Myocyte (in vitro differentiated cells): ENCODE results near the gene SKOR2. TPM values are rescaled to one million over a fixed set of nuclear protein-coding genes. Genes with fewer than 3 reads are reported as not detected.

Experiments used
- total RNA-seq: library from RNA; depleted of rRNA; stranded (reverse); fragments of >200 nt; gene quantifications from 2 replicates; pipeline ENCODE4 v1.2.3, GENCODE V29; 2014

The SKOR2 gene
- total RNA-seq, 1 donor from 2014 or later, result not detected

Other genes starting within 250 kb of the SKOR2 start
- not detected in 2 replicates for gene ELOA2, start 216.0 kb downstream of the SKOR2 start, total RNA-seq
- gene HDHD2, start 101.2 kb downstream of the SKOR2 start, total RNA-seq, result 17.8 and 19.1 TPM in 2 replicates
- 20.6 and 25.6 TPM in 2 replicates for gene IER3IP1, start 75.3 kb downstream of the SKOR2 start, total RNA-seq